ENCODE data around the gene CAMTA1.
"Not testable (repeated sequence)": the region's sequence is repeated elsewhere in the genome, so short reads cannot be mapped to it uniquely, and the experiment has no call there.

The CAMTA1 gene

DNA sequence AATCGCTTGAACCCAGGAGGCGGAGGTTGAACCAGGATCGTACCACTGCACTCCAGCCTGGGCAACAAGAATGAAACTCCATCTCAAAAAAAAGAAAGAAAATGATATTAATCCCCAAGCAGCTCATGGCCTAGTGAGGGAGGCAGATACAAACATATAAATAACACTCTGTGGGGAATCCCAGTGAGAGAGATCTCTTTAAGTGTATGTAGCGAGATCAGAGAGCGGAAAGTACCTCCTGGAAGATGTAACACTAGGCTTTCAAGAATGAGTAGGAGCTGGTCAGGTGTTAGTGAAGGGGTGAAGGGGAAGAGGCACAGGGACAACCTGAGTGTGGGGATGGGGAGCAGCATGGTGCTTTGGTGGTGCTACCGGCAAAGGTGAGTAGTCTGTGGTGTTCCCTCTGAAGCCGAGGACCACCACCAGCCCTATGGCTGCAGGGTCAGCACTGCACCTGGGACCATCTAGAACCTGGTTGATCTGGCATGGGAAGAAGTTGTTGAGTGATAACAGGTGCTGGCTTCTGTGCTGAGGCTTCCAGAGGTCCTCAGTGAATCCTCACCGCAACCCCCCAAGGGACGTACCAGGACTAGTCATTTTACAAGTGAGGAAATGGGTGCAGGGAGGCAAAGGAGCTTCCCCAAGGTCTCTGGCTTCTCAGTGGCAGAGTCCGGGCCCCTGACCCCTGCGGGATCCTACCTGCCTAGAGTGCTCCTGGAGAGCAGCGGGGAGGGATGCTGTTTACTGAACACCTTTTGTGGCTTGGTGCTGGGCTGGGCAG lies 618.2 kb downstream of the CAMTA1 start:
- Mint-ChIP-seq H3K9me3 (peaks cover 7% of the 10 kb centered on the region), H3K27ac (no peak overlapping the region), H3K36me3 (ENCODE audit: low read depth) (no peaks in the 10 kb centered on the region), H3K4me1 (ENCODE audit: low read depth) (no peaks in the 10 kb centered on the region), H3K4me3 (no peak overlapping the region), H3K27me3 (peaks cover 8% of the 10 kb centered on the region)
- intact Hi-C loops (cut with micrococcal nuclease): no loop called here

GRCh38 chr1:7404046-7404742 lies 618.9 kb downstream of the CAMTA1 start:
- Mint-ChIP-seq H3K4me3 (no peak overlapping the region), H3K27me3 (peaks cover 5% of the 10 kb centered on the region), H3K36me3 (ENCODE audit: low read depth) (no peaks in the 10 kb centered on the region), H3K9me3 (peaks cover 4% of the 10 kb centered on the region), H3K4me1 (ENCODE audit: low read depth) (no peaks in the 10 kb centered on the region), H3K27ac (no peak overlapping the region)
- intact Hi-C loops (cut with micrococcal nuclease): no loop called here

DNA sequence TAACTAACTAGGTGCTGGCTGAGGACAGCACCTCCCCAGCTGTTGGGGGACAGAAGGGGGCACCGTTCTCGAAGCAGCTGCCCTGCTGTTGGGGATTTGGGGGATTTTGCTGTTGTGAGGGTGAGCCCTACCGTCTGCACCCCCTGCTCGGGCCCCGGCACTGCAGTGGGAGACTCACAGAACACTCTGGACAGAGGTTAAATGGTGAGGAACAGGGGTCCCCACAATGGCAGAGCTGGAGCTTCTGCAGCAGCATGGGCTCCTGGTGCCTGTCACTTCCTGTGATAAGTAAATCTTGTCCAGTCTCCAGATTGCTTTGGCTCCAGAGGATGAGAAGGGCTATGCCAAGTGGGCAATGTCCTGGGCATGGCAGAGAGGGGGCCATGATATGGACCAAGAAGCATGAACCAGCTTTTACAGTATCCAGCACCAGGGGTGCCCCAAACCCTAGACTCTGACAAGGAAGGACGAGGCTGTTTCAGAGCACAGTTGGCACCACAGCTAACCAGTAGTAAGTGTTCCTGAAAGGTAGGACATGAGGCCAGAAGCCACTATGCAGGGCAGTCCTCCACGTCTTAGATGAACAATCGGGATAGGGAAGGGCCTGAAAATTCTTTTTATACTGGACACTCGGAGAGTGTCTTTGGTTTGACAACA lies 620.7 kb downstream of the CAMTA1 start:
- intact Hi-C loops (cut with micrococcal nuclease): no loop called here
- Mint-ChIP-seq H3K4me1 (ENCODE audit: low read depth) (no peaks in the 10 kb centered on the region), H3K4me3 (no peak overlapping the region), H3K27me3 (no peaks in the 10 kb centered on the region), H3K27ac (no peak overlapping the region), H3K36me3 (ENCODE audit: low read depth) (no peaks in the 10 kb centered on the region), H3K9me3 (no peaks in the 10 kb centered on the region)

- intact Hi-C loops (cut with micrococcal nuclease): no loop called here
Measured at GRCh38 chr1:7406641-7407543, 621.6 kb downstream of the CAMTA1 start.

DNA sequence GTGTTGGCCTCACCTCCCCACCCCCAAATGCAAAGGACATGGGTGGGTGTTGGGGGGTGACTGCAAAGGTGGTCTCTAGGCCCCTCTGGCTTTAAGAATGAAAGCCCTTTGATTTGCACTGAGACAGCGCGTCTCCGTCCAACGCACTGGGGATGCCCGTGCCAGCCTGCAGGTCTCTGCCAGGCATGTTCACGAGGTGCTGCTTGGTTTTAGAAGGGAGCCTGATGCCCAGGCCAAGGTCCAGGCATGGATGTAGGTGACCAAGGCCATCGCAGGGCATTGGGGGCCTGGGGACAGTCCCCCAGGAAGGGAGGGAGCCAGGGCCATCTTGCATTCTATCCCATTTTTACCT lies 622.3 kb downstream of the CAMTA1 start:
- no peak overlapping the region for H3K4me3 Mint-ChIP-seq
- H3K4me1 Mint-ChIP-seq (ENCODE audit: low read depth): no peaks in the 10 kb centered on the region
- H3K9me3 Mint-ChIP-seq: no peaks in the 10 kb centered on the region
- H3K36me3 Mint-ChIP-seq (ENCODE audit: low read depth): no peaks in the 10 kb centered on the region
- intact Hi-C loops (cut with micrococcal nuclease): no loop called here
- no peaks in the 10 kb centered on the region for H3K27me3 Mint-ChIP-seq
- no peak overlapping the region for H3K27ac Mint-ChIP-seq

More at GRCh38 chr1:7406641-7407543, 621.6 kb downstream of the CAMTA1 start:
- Mint-ChIP-seq H3K4me1 (ENCODE audit: low read depth) (no peaks in the 10 kb centered on the region), H3K9me3 (no peaks in the 10 kb centered on the region), H3K27ac (no peak overlapping the region), H3K4me3 (no peak overlapping the region), H3K36me3 (ENCODE audit: low read depth) (no peaks in the 10 kb centered on the region), H3K27me3 (no peaks in the 10 kb centered on the region)

- intact Hi-C loops (cut with micrococcal nuclease): no loop called here
- H3K27ac Mint-ChIP-seq: no peak overlapping the region
- no peaks in the 10 kb centered on the region for H3K36me3 Mint-ChIP-seq (ENCODE audit: low read depth)
- H3K9me3 Mint-ChIP-seq: no peaks in the 10 kb centered on the region
- H3K4me1 Mint-ChIP-seq (ENCODE audit: low read depth): no peaks in the 10 kb centered on the region
- no peaks in the 10 kb centered on the region for H3K27me3 Mint-ChIP-seq
- no peak overlapping the region for H3K4me3 Mint-ChIP-seq
Measured at GRCh38 chr1:7407980-7408770, 622.9 kb downstream of the CAMTA1 start.

DNA sequence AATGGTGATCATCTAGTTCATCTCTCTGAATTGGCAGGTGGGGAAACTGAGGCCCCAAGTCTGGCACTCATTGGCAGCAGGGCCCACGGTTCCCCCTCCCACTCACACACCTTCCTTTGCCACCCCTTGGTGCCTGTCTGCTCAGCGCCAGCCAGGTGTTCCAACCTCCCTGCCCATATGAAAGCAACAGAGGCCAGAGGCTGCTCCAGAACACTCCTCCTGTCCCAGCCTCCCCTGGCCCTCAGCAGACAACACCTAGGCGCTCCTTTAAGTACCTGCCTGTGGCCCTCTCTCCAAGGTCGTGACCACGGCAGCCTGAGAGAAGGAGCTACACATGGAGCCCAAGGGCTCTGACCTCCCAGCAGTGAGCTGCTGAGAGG lies 623.5 kb downstream of the CAMTA1 start:
- H3K9me3 Mint-ChIP-seq: no peaks in the 10 kb centered on the region
- H3K4me3 Mint-ChIP-seq: no peak overlapping the region
- intact Hi-C loops (cut with micrococcal nuclease): no loop called here
- H3K36me3 Mint-ChIP-seq (ENCODE audit: low read depth): no peaks in the 10 kb centered on the region
- H3K4me1 Mint-ChIP-seq (ENCODE audit: low read depth): no peaks in the 10 kb centered on the region
- no peak overlapping the region for H3K27ac Mint-ChIP-seq
- H3K27me3 Mint-ChIP-seq: no peaks in the 10 kb centered on the region

GRCh38 chr1:7409278-7409677 lies 624.0 kb downstream of the CAMTA1 start:
- H3K36me3 Mint-ChIP-seq (ENCODE audit: low read depth): no peaks in the 10 kb centered on the region
- H3K27ac Mint-ChIP-seq: no peak overlapping the region
- no peak overlapping the region for H3K4me3 Mint-ChIP-seq
- no peaks in the 10 kb centered on the region for H3K27me3 Mint-ChIP-seq
- H3K9me3 Mint-ChIP-seq: no peaks in the 10 kb centered on the region
- no peaks in the 10 kb centered on the region for H3K4me1 Mint-ChIP-seq (ENCODE audit: low read depth)
- intact Hi-C loops (cut with micrococcal nuclease): no loop called here

DNA sequence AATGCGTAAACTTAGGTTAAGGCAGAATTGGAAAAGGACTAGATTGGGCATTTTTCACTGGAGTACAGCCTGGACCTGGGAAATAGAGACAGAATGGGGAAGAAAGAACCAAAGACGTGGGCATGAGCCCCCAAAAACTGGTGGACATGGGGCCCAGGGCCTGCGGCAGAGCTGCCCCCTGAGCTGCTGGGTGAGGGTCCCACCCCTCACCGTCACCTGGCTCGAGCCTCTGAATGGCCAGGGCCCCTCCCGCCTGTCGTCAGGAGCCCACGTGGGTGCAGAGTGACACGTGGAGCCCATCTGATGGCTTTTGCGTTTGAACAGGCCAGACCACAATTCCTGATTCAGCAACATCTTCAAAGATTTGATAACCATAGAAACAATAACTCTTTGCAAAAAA lies 624.9 kb downstream of the CAMTA1 start:
- Mint-ChIP-seq H3K9me3 (no peaks in the 10 kb centered on the region), H3K4me3 (no peak overlapping the region), H3K27me3 (no peaks in the 10 kb centered on the region), H3K36me3 (ENCODE audit: low read depth) (no peaks in the 10 kb centered on the region), H3K4me1 (ENCODE audit: low read depth) (no peaks in the 10 kb centered on the region), H3K27ac (no peak overlapping the region)
- intact Hi-C loops (cut with micrococcal nuclease): no loop called here

GRCh38 chr1:7417618-7418017 lies 632.4 kb downstream of the CAMTA1 start:
- H3K27ac Mint-ChIP-seq; intact Hi-C loops (cut with micrococcal nuclease); H3K4me3 Mint-ChIP-seq; H3K4me1 Mint-ChIP-seq (ENCODE audit: low read depth); H3K27me3 Mint-ChIP-seq; H3K36me3 Mint-ChIP-seq (ENCODE audit: low read depth): not testable (repeated sequence)
- H3K9me3 Mint-ChIP-seq: peaks cover 18% of the 10 kb centered on the region

DNA sequence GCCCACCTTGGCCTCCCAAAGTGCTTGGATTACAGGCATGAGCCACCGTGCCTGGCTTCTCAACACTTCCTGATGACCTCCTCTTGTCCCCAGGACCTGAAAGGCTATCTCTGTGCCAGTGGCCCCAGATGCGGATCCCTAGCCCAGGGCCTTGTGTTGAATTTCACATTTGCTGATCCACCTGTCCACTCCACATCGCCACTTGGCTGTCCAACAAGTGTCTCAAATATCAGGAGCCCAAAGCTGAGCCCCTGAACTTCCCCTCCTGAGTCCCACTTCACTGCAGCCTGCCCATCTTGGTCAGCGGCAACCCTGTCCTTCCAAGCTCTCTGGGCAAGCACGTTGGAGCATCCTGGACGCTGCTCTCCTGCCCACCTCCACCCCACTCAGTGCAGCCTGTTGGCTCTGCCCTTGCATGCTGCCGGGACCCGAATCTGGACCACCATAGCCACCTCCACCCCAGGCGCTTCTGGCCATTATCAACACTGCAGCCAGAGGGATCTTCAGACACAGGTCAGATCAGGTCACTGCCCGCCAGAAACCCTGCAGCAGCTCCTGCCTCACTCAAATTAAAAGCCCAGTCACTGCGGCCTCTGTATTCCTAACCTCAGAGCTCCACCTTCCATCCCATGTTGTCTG lies 633.3 kb downstream of the CAMTA1 start:
- no peaks in the 10 kb centered on the region for H3K4me1 Mint-ChIP-seq (ENCODE audit: low read depth)
- H3K36me3 Mint-ChIP-seq (ENCODE audit: low read depth): no peaks in the 10 kb centered on the region
- H3K9me3 Mint-ChIP-seq: peaks cover 18% of the 10 kb centered on the region
- H3K27ac Mint-ChIP-seq: no peak overlapping the region
- intact Hi-C loops (cut with micrococcal nuclease): no loop called here
- no peaks in the 10 kb centered on the region for H3K27me3 Mint-ChIP-seq
- H3K4me3 Mint-ChIP-seq: no peak overlapping the region

GRCh38 chr1:7420098-7420445 lies 634.8 kb downstream of the CAMTA1 start:
- Mint-ChIP-seq H3K9me3 (peaks cover 18% of the 10 kb centered on the region), H3K27me3 (no peaks in the 10 kb centered on the region), H3K4me1 (ENCODE audit: low read depth) (no peaks in the 10 kb centered on the region), H3K27ac (no peak overlapping the region), H3K36me3 (ENCODE audit: low read depth) (no peaks in the 10 kb centered on the region), H3K4me3 (no peak overlapping the region)
- intact Hi-C loops (cut with micrococcal nuclease): no loop called here

Measured in dendritic cell treated with granulocyte-macrophage colony-stimulating factor and Interleukin-4, amounts not matched to agents 40 ng/mL and 50 ng/mL, for 4 days (primary cell).